ENCODE results near the gene C9orf72. TPM values are rescaled to one million over a fixed set of nuclear protein-coding genes. Genes with fewer than 3 reads are reported as not detected.

The C9orf72 gene
- total and polyA plus RNA-seq, 9 of the 15 experiments (the other 6 are each of a cell fraction or from before 2014, with no cell fraction given) = 2.3 to 7.3 (median 4.1) TPM

- POLR2A ChIA-PET = interaction anchor here (0.7 kb wide), 1 partner anchor 116 kb away, joined by 3 read pairs; no protein-coding TSS in a partner anchor
- H3K9me3 ChIP-seq (replicated peaks; ENCODE audit: control insufficient read depth, insufficient read depth, low read depth, low read length) = no peaks in the 10 kb centered on the region
- H3K4me3 ChIP-seq = no peak overlapping the region
- intact Hi-C loops (cut with micrococcal nuclease) = no loop called here
- DNase-seq (ENCODE audit: extremely low read depth in 1 of 4, low spot score in 3 of 4) (no peak), FAIRE-seq (no peak), ATAC-seq (no peak)
- 83% methylated on average over 1 of the region's 1 CpG for WGBS (ENCODE audit: insufficient coverage, low coverage, missing lambda C conversion rate)
- H3K9me1 ChIP-seq (ENCODE audit: control insufficient read depth, insufficient read depth, low read length) = no peaks in the 10 kb centered on the region
- no peaks in the 10 kb centered on the region for H3K36me3 ChIP-seq (ENCODE audit: control insufficient read depth, insufficient read depth, low read length)
- no peak overlapping the region for H3K4me2 ChIP-seq (ENCODE audit: insufficient read depth, low read length)
- H3K27ac ChIP-seq (ENCODE audit: extremely low read depth, low read depth, low read length) = no peak overlapping the region
- in situ Hi-C loops (cut with MboI) = no loop called here
- no peaks in the 10 kb centered on the region for H3K27me3 ChIP-seq (ENCODE audit: control insufficient read depth in 2 of 2, insufficient read depth in 2 of 2, low read length in 2 of 2)
- CTCF ChIA-PET (ENCODE audit: low intra/inter-chr PET ratio) = no interaction called here
- no peak overlapping the region for H2AFZ ChIP-seq (ENCODE audit: low read depth, low read length)
- H3K79me2 ChIP-seq (ENCODE audit: control insufficient read depth, insufficient read depth, low read length) = no peaks in the 10 kb centered on the region
- H3K9ac ChIP-seq (ENCODE audit: insufficient read depth in 1 of 2, low read depth in 2 of 2, low read length in 2 of 2) = no peak overlapping the region
- no peaks in the 10 kb centered on the region for H4K20me1 ChIP-seq (replicated peaks; ENCODE audit: control insufficient read depth, insufficient read depth, low read length)
- peaks cover 0 to 2% of the 10 kb centered on the region in 2 experiments; a peak in 3 of 5 replicates for H3K4me1 ChIP-seq (replicated peaks in 1 of 2; ENCODE audit: control insufficient read depth in 2 of 2, insufficient read depth in 2 of 2, low read length in 2 of 2)
- no TSS peak for BruUV-seq (replicated peaks)
- TF ChIP-seq CEBPB (tag; IDR thresholded peaks at IDR 0.05) (no peak), SMAD1 (IDR thresholded peaks at IDR 0.05; ENCODE audit: low read depth, low read length, partially characterized antibody) (no peak), ZNF124 (CRISPR knock-in tag; IDR thresholded peaks at IDR 0.05) (no peak), ZNF23 (CRISPR knock-in tag; IDR thresholded peaks at IDR 0.05) (no peak)
Observed at GRCh38 chr9:27540502-27540901, 32.8 kb downstream of the C9orf72 start.

DNA sequence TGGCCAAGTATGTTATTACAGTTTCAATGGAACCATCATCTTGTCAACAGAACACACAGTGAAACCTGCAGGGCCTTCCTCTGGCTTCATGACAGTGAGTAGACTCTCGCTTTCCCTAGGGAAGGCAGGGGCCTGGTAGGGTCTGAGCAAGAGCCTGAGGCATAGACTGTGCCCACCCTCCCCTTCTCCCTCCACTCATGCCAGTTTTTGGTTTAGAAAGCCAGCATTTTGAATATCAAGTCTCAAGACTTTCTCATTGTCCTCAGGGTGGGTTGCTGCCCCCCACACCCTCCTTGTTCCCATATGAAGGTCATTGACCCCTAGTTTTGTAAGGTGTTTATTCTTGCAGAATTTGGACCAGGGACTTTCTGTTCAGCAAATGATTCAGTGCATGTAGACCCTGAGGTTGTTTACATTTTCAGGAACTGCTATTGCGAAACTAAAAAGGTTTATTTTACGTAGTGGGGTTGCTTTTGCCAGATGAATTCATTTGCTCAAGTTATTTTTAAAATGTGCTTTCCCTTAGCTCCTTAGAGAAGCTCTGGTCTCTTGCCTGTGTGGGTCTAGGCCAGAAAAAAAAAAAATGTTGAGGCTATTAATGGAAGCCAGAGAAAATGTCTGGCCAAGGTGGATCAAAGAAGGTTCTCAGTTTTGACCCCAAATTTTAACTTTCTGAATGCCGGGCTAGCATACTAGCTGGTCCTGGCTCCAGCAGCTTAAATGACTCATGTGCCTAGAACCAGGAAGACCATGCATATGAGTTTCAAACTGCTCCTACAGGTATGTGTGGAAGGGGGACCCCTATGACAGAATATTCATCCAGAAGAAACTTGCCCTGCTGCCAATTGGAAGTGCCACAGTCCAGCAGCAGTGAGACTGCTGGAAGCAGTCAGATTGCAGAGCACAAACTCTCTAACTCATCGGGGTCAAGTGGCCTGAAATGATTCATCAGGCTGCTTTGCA, 33.5 kb downstream of the C9orf72 start:
- POLR2A ChIA-PET = interaction anchor here (0.7 kb wide), 1 partner anchor 116 kb away, joined by 3 read pairs; no protein-coding TSS in a partner anchor
- in situ Hi-C loops (cut with MboI) = no loop called here

More for the DNA sequence above, 33.5 kb downstream of the C9orf72 start:
- ATAC-seq = no peak
- 68% methylated on average over 3 of the region's 5 CpGs for WGBS (ENCODE audit: insufficient coverage, low coverage, missing lambda C conversion rate)
- no peaks in the 10 kb centered on the region for H3K36me3 ChIP-seq (ENCODE audit: control insufficient read depth, insufficient read depth, low read length)
- H3K9ac ChIP-seq (ENCODE audit: insufficient read depth in 1 of 2, low read depth in 2 of 2, low read length in 2 of 2) = no peak overlapping the region
- H3K4me1 ChIP-seq (replicated peaks in 1 of 2; ENCODE audit: control insufficient read depth in 2 of 2, insufficient read depth in 2 of 2, low read length in 2 of 2) = peaks cover 0 to 2% of the 10 kb centered on the region in 2 experiments; a peak in 3 of 5 replicates
- CTCF ChIA-PET (ENCODE audit: low intra/inter-chr PET ratio) = no interaction called here
- BruUV-seq (replicated peaks) = no TSS peak
- DNase-seq (ENCODE audit: extremely low read depth in 1 of 4, low spot score in 3 of 4) = no peak
- no peaks in the 10 kb centered on the region for H4K20me1 ChIP-seq (replicated peaks; ENCODE audit: control insufficient read depth, insufficient read depth, low read length)
- H3K9me1 ChIP-seq (ENCODE audit: control insufficient read depth, insufficient read depth, low read length) = no peaks in the 10 kb centered on the region
- no peak overlapping the region for H2AFZ ChIP-seq (ENCODE audit: low read depth, low read length)
- H3K9me3 ChIP-seq (replicated peaks; ENCODE audit: control insufficient read depth, insufficient read depth, low read depth, low read length) = no peaks in the 10 kb centered on the region
- no peaks in the 10 kb centered on the region for H3K27me3 ChIP-seq (ENCODE audit: control insufficient read depth in 2 of 2, insufficient read depth in 2 of 2, low read length in 2 of 2)
- no peak overlapping the region for H3K4me3 ChIP-seq
- no peak for FAIRE-seq
- H3K27ac ChIP-seq (ENCODE audit: extremely low read depth, low read depth, low read length) = no peak overlapping the region
- no peaks in the 10 kb centered on the region for H3K79me2 ChIP-seq (ENCODE audit: control insufficient read depth, insufficient read depth, low read length)
- TF ChIP-seq CEBPB (tag; IDR thresholded peaks at IDR 0.05) (0 out of 2 replicates have a peak, but pooled peaks have one; percentile 34), CBX8 (IDR thresholded peaks at IDR 0.05; ENCODE audit: borderline replicate concordance, extremely low read depth, low read depth, low read length, poor library complexity, severe bottlenecking) (no peak)
- intact Hi-C loops (cut with micrococcal nuclease) = loop anchor here (10.0 kb wide), 1 partner anchor 105 kb away; no protein-coding TSS in a partner anchor
- H3K4me2 ChIP-seq (ENCODE audit: insufficient read depth, low read length) = no peak overlapping the region

Measured in K562 (cell line).